Right atrium auricular region (tissue), 2 donors: ENCODE measurements around the gene MKS1. TPM values are rescaled to one million over a fixed set of nuclear protein-coding genes. Genes with fewer than 3 reads are reported as not detected.

Experiments used
- DNase-seq: peaks from one replicate; pipeline ENCODE4 v3.0.0-alpha.2; 2019; ENCODE audit warnings: low spot score
- H3K27ac ChIP-seq, 2 donors: fragments of 200-600 bp; sonication (generic); 1 replicate in 1 of 2; 2 replicates in 1 of 2; pipeline ENCODE4 v1.5.1; 2016 to 2019
- H3K27me3 ChIP-seq, 2 donors: fragments of 200-600 bp; sonication (generic); one replicate each; pipeline versions ENCODE4 v1.5.1 to v1.6.0; 2017 to 2019
- H3K36me3 ChIP-seq: fragments of 200-600 bp; sonication (generic); one replicate; pipeline ENCODE4 v1.5.1; 2016
- H3K4me1 ChIP-seq, 2 donors: fragments of 200-600 bp; sonication (generic); one replicate each; pipeline versions ENCODE4 v1.5.1 to v1.6.0; 2017 to 2019
- H3K4me3 ChIP-seq, 2 donors: fragments of 200-600 bp; sonication (generic); 1 replicate in 1 of 2; 2 replicates in 1 of 2; pipeline ENCODE4 v1.5.1; 2017 to 2019; ENCODE audit warnings: mild to moderate bottlenecking in 1 of 2, moderate library complexity in 1 of 2
- H3K9me3 ChIP-seq, 2 donors: fragments of 200-600 bp; sonication (generic); one replicate each; pipeline ENCODE4 v1.5.1; 2019
- CTCF ChIP-seq, 2 donors: fragments of 200-600 bp; sonication (generic); IDR thresholded peaks; one replicate each; pipeline ENCODE4 v1.5.1; 2019; ENCODE audit warnings: antibody characterized with exemption in 2 of 2
- total RNA-seq, 2 donors: library from RNA; depleted of rRNA; stranded (reverse); fragments of >200 nt; gene quantifications; one replicate each; pipeline ENCODE4 v1.1.0, GENCODE V29; 2016

MKS1 gene
- total RNA-seq, 2 donors from 2014 or later, result 4.8 to 6.4 TPM

GRCh38 chr17:58264407-58265103, 45.5 kb upstream of the MKS1 start:
- peak; percentile 23 for DNase-seq
- Histone ChIP-seq H3K4me1 (no peaks in the 10 kb centered on the region), H3K9me3 (no peaks in the 10 kb centered on the region), H3K4me3 (no peak overlapping the region), H3K36me3 (no peaks in the 10 kb centered on the region), H3K27me3 (no peaks in the 10 kb centered on the region), H3K27ac (no peak overlapping the region)
- no peak for TF ChIP-seq CTCF (IDR thresholded peaks at IDR 0.05)

- no peak overlapping the region for H3K27ac ChIP-seq
- no peak for DNase-seq
- no peaks in the 10 kb centered on the region for H3K36me3 ChIP-seq
- H3K4me1 ChIP-seq, result no peaks in the 10 kb centered on the region
- TF ChIP-seq CTCF (IDR thresholded peaks at IDR 0.05), result no peak
- no peaks in the 10 kb centered on the region for H3K27me3 ChIP-seq
- no peak overlapping the region for H3K4me3 ChIP-seq
- H3K9me3 ChIP-seq, result no peaks in the 10 kb centered on the region
Observed at GRCh38 chr17:58263773-58264172, 44.7 kb upstream of the MKS1 start.

GRCh38 chr17:58262149-58262548, 43.1 kb upstream of the MKS1 start:
- no peaks in the 10 kb centered on the region for H3K9me3 ChIP-seq
- peak; percentile 36 for DNase-seq
- no peaks in the 10 kb centered on the region for H3K36me3 ChIP-seq
- no peak overlapping the region for H3K27ac ChIP-seq
- H3K4me1 ChIP-seq, result no peaks in the 10 kb centered on the region
- TF ChIP-seq CTCF (IDR thresholded peaks at IDR 0.05), result no peak
- H3K27me3 ChIP-seq, result no peaks in the 10 kb centered on the region
- no peak overlapping the region for H3K4me3 ChIP-seq

- Histone ChIP-seq H3K4me3 (no peak overlapping the region), H3K27me3 (no peaks in the 10 kb centered on the region), H3K4me1 (peaks cover 0 to 2% of the 10 kb centered on the region in 2 donors), H3K36me3 (no peaks in the 10 kb centered on the region), H3K27ac (no peak overlapping the region), H3K9me3 (no peaks in the 10 kb centered on the region)
- DNase-seq, result peak; percentile 43
- TF ChIP-seq CTCF (IDR thresholded peaks at IDR 0.05), result no peak
Observed at GRCh38 chr17:58254803-58255202, 35.7 kb upstream of the MKS1 start.

GRCh38 chr17:58253082-58253481, 34.0 kb upstream of the MKS1 start:
- no peak for TF ChIP-seq CTCF (IDR thresholded peaks at IDR 0.05)
- Histone ChIP-seq H3K36me3 (no peaks in the 10 kb centered on the region), H3K9me3 (no peaks in the 10 kb centered on the region), H3K4me1 (peaks cover 0 to 11% of the 10 kb centered on the region in 2 donors), H3K27ac (no peak overlapping the region), H3K4me3 (no peak overlapping the region), H3K27me3 (peaks cover 0 to 4% of the 10 kb centered on the region in 2 donors)
- DNase-seq, result no peak

GRCh38 chr17:58252141-58252540, 33.1 kb upstream of the MKS1 start:
- no peaks in the 10 kb centered on the region for H3K9me3 ChIP-seq
- TF ChIP-seq CTCF (IDR thresholded peaks at IDR 0.05), result no peak
- peaks cover 0 to 11% of the 10 kb centered on the region in 2 donors for H3K4me1 ChIP-seq
- H3K27me3 ChIP-seq, result peaks cover 0 to 4% of the 10 kb centered on the region in 2 donors
- H3K27ac ChIP-seq, result no peak overlapping the region
- H3K36me3 ChIP-seq, result no peaks in the 10 kb centered on the region
- peak; percentile 36 for DNase-seq
- no peak overlapping the region for H3K4me3 ChIP-seq
